Neural cell (in vitro differentiated cells): Measurements from ENCODE around the gene CAPN10. TPM values are rescaled to one million over a fixed set of nuclear protein-coding genes. Genes with fewer than 3 reads are reported as not detected.

ENCODE experiments used
- H2AFZ ChIP-seq: fragments of 200-600, 300-800 bp; sonication (generic), shearing (Covaris generic); 2 replicates; pipeline ENCODE4 v1.6.0; 2014; ENCODE audit warnings: low read depth, mild to moderate bottlenecking, antibody characterized with exemption, low read length, moderate library complexity
- H3F3A ChIP-seq: fragments of 200-600 bp; shearing (Covaris generic); 2 replicates; pipeline ENCODE4 v1.6.1; 2016; ENCODE audit warnings: mild to moderate bottlenecking, moderate library complexity, mixed read lengths, antibody characterized with exemption, low read length; ENCODE audit not compliant: insufficient read depth, poor library complexity, severe bottlenecking
- H3K27ac ChIP-seq: fragments of 200-600, 300-800 bp; sonication (generic), shearing (Covaris generic); 2 replicates; pipeline ENCODE4 v1.5.1; 2014; ENCODE audit warnings: mild to moderate bottlenecking, low read length, moderate library complexity
- H3K27me3 ChIP-seq: fragments of 300-800, 200-600 bp; sonication (generic), shearing (Covaris generic); 2 replicates; pipeline ENCODE4 v1.6.0; 2014; ENCODE audit warnings: mild to moderate bottlenecking, low read depth, low read length, moderate library complexity; ENCODE audit not compliant: insufficient read depth
- H3K36me3 ChIP-seq: fragments of 300-800, 200-600 bp; sonication (generic), shearing (Covaris generic); 2 replicates; pipeline ENCODE4 v1.5.1; 2014; ENCODE audit warnings: mild to moderate bottlenecking, antibody characterized with exemption, low read length, moderate library complexity; ENCODE audit not compliant: insufficient read depth
- H3K4me2 ChIP-seq: fragments of 300-800, 200-600 bp; sonication (generic), shearing (Covaris generic); 2 replicates; pipeline ENCODE4 v1.6.0; 2014; ENCODE audit warnings: mild to moderate bottlenecking, low read length
- H3K4me3 ChIP-seq: fragments of 300-800, 200-600 bp; sonication (generic), shearing (Covaris generic); 2 replicates; pipeline ENCODE4 v1.5.1; 2014; ENCODE audit warnings: mild to moderate bottlenecking, low read length, moderate library complexity
- H3K79me2 ChIP-seq: fragments of 200-600 bp; shearing (Covaris generic); replicated peaks from 2 replicates; pipeline ENCODE4 v1.6.0; 2014; ENCODE audit warnings: mild to moderate bottlenecking, low read length, moderate library complexity; ENCODE audit not compliant: insufficient read depth
- H3K9ac ChIP-seq: fragments of 300-800, 200-600 bp; sonication (generic), shearing (Covaris generic); 2 replicates; pipeline ENCODE4 v1.6.1; 2016; ENCODE audit warnings: mild to moderate bottlenecking, low read length, mixed read lengths
- H3K9me2 ChIP-seq: fragments of 200-600 bp; shearing (Covaris generic); 2 replicates; pipeline ENCODE4 v1.6.1; 2016; ENCODE audit warnings: mild to moderate bottlenecking, low read length, mixed read lengths; ENCODE audit not compliant: insufficient read depth
- H3K9me3 ChIP-seq: fragments of 200-600, 300-800 bp; sonication (generic), shearing (Covaris generic); 2 replicates; pipeline ENCODE4 v1.6.1; 2016; ENCODE audit warnings: mild to moderate bottlenecking, mixed run types, low read length, moderate library complexity, mixed read lengths
- H4K20me1 ChIP-seq: fragments of 200-600 bp; shearing (Covaris generic); 2 replicates; pipeline ENCODE4 v1.6.1; 2016; ENCODE audit warnings: mild to moderate bottlenecking, mixed run types; ENCODE audit not compliant: insufficient read depth
- EP300 ChIP-seq: fragments of 450-650 bp; conservative IDR thresholded peaks from 2 replicates; pipeline ENCODE4 v1.6.1; 2014; ENCODE audit warnings: antibody characterized with exemption, mild to moderate bottlenecking, moderate library complexity; ENCODE audit not compliant: poor library complexity, severe bottlenecking
- EZH2 ChIP-seq: fragments of 200-600, 300-800 bp; shearing (Covaris generic), sonication (generic); IDR thresholded peaks from 2 replicates; pipeline ENCODE4 v1.6.1; 2014; ENCODE audit warnings: antibody characterized with exemption, low read length, borderline replicate concordance, mild to moderate bottlenecking; ENCODE audit not compliant: insufficient read depth, poor library complexity, severe bottlenecking
- POLR2AphosphoS5 ChIP-seq: IDR thresholded peaks from 2 replicates; pipeline ENCODE4 v1.6.1; 2012
- RAD21 ChIP-seq: fragments of 450-650 bp; conservative IDR thresholded peaks from 2 replicates; pipeline ENCODE4 v1.6.1; 2014; ENCODE audit warnings: antibody characterized with exemption, mild to moderate bottlenecking, moderate library complexity
- REST ChIP-seq: IDR thresholded peaks from 2 replicates; pipeline ENCODE4 v1.6.1; 2012; ENCODE audit warnings: borderline replicate concordance
- SMC3 ChIP-seq: fragments of 450-650 bp; conservative IDR thresholded peaks from 2 replicates; pipeline ENCODE4 v1.6.1; 2014; ENCODE audit warnings: antibody characterized with exemption, mild to moderate bottlenecking, moderate library complexity; ENCODE audit not compliant: poor library complexity
- TAF1 ChIP-seq: IDR thresholded peaks from 2 replicates; pipeline ENCODE4 v1.6.1; 2012; ENCODE audit warnings: low read depth
- polyA plus RNA-seq: library from polyadenylated mRNA; depleted of rRNA; stranded (reverse); fragments of >200 nt; gene quantifications from 2 replicates; pipeline ENCODE4 v1.2.3, GENCODE V29; 2014

Gene CAPN10
- polyA plus RNA-seq, 1 donor from 2014 or later, result 120 TPM

- H3F3A ChIP-seq, result peaks cover 3% of the 10 kb centered on the region
- no peaks in the 10 kb centered on the region for H3K9me3 ChIP-seq
- H3K9me2 ChIP-seq, result no peaks in the 10 kb centered on the region
- no peak overlapping the region for H3K4me2 ChIP-seq
- TF ChIP-seq EZH2, result no peak
- TF ChIP-seq POLR2AphosphoS5, result no peak
- TF ChIP-seq SMC3, result no peak
- H3K36me3 ChIP-seq, result no peaks in the 10 kb centered on the region
- no peaks in the 10 kb centered on the region for H4K20me1 ChIP-seq
- H3K9ac ChIP-seq, result no peak overlapping the region
- H3K27ac ChIP-seq, result no peak overlapping the region
- H3K79me2 ChIP-seq, result no peaks in the 10 kb centered on the region
- H3K27me3 ChIP-seq, result no peaks in the 10 kb centered on the region
- H2AFZ ChIP-seq, result no peak overlapping the region
- H3K4me3 ChIP-seq, result no peak overlapping the region
Measured at GRCh38 chr2:240563951-240564560, 22.5 kb upstream of the CAPN10 start.

GRCh38 chr2:240564561-240565332 is 21.8 kb upstream of the CAPN10 start:
- no peak overlapping the region for H3K27ac ChIP-seq

More at GRCh38 chr2:240564561-240565332, 21.8 kb upstream of the CAPN10 start:
- TF ChIP-seq EP300, result no peak
- TF ChIP-seq REST, result no peak
- TF ChIP-seq RAD21, result no peak
- no peak for TF ChIP-seq EZH2
- TF ChIP-seq TAF1, result no peak
- H3F3A ChIP-seq, result peaks cover 3% of the 10 kb centered on the region
- no peaks in the 10 kb centered on the region for H3K9me3 ChIP-seq
- no peaks in the 10 kb centered on the region for H3K36me3 ChIP-seq
- no peaks in the 10 kb centered on the region for H3K27me3 ChIP-seq
- H3K79me2 ChIP-seq, result peaks cover 3% of the 10 kb centered on the region
- no peaks in the 10 kb centered on the region for H3K9me2 ChIP-seq
- H3K4me2 ChIP-seq, result no peak overlapping the region
- no peak overlapping the region for H3K9ac ChIP-seq
- no peak overlapping the region for H2AFZ ChIP-seq
- no peak overlapping the region for H3K4me3 ChIP-seq
- H4K20me1 ChIP-seq, result no peaks in the 10 kb centered on the region
